Choroid plexus epithelial cell (primary cell): ENCODE measurements around the gene PNRC2.

Source experiments
- DNase-seq: peaks from one replicate; pipeline ENCODE4 v3.0.0-alpha.2; 2010; ENCODE audit warnings: low read depth
- H3K4me3 ChIP-seq: 2 replicates; pipeline ENCODE4 v1.5.1; 2011; ENCODE audit warnings: low read depth, mild to moderate bottlenecking, control low read depth, low read length, moderate library complexity
- TF ChIP-seq, protein P1 (sequence below): conservative IDR thresholded peaks from 2 replicates; pipeline ENCODE4 v1.5.1; 2011; ENCODE audit warnings: low read depth, mild to moderate bottlenecking, control low read depth, inconsistent platforms, low read length, moderate library complexity

PNRC2 gene

DNA sequence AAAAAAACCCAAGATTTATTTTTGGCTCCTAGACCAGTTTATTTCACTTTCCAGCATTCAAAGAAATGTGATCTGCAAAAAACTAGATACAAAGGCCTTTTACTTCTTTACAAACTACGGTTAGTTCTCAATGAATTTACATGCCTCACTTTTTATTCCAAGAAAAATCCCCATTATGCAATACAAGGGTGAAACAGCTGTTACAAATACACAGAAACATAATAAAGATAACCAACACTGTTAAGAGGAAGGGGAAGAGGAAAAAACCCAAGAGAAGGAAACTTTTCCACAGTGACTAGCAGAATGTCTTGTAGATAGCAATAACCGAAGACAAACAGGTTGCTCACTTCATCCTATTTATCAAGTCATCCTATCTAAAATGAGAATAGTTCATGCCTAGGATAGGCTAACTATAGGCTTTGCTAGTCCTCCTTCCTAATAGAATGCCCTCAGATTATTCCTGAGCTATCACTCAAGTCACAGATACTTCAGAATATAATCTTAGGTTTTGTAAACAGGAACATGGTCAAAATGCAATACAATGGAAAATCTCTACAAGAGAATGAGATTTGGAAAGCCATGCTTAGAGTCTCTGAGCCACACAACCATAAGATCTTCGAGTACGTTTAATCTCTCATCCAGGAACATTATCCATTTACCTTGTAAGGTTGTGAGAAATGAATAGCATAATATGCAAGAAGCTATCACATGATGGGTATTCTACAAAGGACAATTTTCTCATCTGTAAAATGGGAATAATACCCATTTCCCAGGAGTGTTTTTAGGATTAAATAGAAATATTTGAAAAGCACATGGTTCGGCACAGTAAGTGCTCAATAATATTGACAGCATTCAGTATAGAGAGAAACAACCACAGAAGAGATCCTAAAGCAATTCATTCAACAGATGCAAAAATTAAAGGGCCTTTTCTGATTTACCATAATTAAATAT lies 5.4 kb downstream of the PNRC2 start:
- DNase-seq: peak; percentile 57
- no peak overlapping the region for H3K4me3 ChIP-seq

DNA sequence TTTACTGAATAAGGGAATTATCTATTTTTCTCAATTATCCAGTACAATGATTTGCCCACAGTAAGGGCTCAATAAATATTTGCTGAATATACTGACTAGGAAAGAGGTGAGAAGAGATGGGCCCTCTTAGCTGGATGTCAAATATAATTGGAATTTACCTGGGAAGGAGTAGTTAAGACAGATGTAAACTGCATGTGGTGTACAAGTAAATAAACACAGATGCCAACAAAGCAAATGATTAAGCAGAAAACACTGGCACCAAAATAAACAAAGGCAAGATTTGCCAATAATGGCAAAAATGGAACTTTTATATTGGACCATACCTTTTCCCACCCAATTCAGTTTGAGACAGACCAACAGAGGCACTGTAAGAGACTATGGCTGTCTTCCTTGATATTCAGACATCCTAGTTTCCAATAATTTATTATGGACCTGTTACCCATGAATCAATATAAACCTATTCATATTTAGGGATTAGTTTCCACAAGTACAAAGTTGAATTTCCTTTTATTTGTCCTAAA lies 7.4 kb downstream of the PNRC2 start:
- DNase-seq: no peak
- no peak overlapping the region for H3K4me3 ChIP-seq
- TF ChIP-seq, protein P1, sequence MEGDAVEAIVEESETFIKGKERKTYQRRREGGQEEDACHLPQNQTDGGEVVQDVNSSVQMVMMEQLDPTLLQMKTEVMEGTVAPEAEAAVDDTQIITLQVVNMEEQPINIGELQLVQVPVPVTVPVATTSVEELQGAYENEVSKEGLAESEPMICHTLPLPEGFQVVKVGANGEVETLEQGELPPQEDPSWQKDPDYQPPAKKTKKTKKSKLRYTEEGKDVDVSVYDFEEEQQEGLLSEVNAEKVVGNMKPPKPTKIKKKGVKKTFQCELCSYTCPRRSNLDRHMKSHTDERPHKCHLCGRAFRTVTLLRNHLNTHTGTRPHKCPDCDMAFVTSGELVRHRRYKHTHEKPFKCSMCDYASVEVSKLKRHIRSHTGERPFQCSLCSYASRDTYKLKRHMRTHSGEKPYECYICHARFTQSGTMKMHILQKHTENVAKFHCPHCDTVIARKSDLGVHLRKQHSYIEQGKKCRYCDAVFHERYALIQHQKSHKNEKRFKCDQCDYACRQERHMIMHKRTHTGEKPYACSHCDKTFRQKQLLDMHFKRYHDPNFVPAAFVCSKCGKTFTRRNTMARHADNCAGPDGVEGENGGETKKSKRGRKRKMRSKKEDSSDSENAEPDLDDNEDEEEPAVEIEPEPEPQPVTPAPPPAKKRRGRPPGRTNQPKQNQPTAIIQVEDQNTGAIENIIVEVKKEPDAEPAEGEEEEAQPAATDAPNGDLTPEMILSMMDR: no peak

More for the DNA sequence above, 5.4 kb downstream of the PNRC2 start:
- TF ChIP-seq, protein P1: no peak

DNA sequence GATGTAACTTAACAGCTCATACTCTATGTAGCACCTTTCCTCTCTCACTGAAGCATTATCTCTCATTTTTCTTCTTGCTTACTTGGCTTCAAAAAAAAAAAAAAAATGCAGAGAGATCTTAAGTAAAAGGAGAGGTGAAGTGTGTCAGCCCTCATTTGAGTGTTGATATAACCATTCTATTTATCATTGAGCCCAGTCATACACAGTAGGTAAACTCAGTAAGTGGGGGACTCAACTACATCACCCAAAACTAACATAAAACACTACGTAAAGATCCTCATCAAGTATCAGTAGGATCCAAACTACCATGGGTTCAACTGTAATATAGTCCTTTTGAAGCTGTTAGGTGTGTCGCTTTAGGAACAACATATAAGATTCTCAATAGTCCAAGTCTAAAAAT lies 8.2 kb downstream of the PNRC2 start:
- TF ChIP-seq, protein P1: no peak
- DNase-seq: no peak
- no peak overlapping the region for H3K4me3 ChIP-seq

DNA sequence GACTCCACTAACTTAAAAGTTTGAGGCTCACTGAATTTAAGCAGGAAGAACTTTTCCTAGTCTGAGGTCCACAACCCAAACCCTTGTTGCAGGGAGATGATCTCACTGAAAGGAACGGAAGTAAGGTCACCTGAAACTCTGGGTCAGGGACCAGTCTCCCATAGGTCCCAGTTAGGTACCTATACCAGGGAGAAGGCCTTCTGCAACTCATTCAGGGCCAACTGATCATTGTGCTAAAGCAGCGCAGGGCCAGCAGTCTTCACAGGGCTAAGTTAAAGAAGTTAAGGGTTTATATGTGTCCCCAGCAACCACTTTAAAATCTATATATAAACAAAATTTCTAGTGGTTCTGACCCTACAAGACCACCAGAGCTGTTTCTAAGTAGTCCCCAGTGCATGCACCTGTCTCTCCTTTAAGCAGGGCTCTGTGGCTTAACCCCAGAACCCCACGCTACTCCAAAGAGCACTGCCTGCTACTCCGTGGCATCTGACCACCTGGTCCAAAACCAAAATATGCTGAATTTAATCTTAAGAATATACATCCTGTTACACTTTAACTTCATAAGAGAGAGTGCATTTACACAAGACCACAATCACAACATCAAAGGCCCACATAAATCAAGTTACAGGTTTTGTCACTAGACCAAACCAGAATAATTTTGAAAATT lies 17.7 kb downstream of the PNRC2 start:
- peak overlapping the region; percentile 7 for H3K4me3 ChIP-seq
- TF ChIP-seq, protein P1: no peak
- DNase-seq: no peak

DNA sequence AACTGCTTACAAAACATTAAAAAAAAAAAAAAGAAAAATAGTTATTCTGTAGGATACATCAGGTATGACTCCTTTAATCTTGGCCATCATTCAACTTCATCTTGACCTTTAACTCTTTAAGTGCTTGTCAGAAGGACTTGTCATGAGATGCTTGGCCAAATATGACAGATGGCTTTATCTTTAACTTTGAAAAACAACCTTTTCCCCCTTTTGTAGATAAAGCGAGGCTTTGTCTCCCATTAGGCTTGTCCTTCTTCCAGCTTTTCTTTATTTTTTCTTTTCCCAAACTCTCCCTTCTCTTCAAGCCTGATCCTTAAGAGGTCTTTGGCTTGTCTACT lies 18.2 kb downstream of the PNRC2 start:
- TF ChIP-seq, protein P1: no peak
- peak overlapping the region; percentile 100 for H3K4me3 ChIP-seq

DNA sequence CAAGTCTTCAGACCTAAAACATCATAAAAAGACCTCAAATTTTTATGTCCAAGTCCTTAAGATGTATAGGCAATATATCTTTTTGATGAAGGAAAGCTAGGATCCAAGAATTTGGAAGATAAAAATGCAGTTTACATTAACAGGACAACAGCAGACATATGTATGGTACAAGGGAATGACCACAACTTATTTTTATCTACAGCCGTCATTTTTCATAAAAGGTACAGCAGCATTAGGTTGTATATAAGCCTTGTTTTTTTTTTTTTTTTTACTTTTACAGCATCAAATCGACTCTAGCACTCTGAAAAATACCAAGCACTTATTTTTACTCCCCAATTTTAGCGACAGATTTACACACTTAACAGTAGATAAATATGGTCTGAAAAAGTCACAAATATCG lies 19.2 kb downstream of the PNRC2 start:
- H3K4me3 ChIP-seq: peak overlapping the region; percentile 100
- DNase-seq: no peak
- TF ChIP-seq, protein P1: no peak

More for the DNA sequence above, 18.2 kb downstream of the PNRC2 start:
- DNase-seq: no peak
